ENCODE results near the gene RTN4IP1.
"Not testable (repeated sequence)": the region's sequence is repeated elsewhere in the genome, so short reads cannot be mapped to it uniquely, and the experiment has no call there.

RTN4IP1 gene

DNA sequence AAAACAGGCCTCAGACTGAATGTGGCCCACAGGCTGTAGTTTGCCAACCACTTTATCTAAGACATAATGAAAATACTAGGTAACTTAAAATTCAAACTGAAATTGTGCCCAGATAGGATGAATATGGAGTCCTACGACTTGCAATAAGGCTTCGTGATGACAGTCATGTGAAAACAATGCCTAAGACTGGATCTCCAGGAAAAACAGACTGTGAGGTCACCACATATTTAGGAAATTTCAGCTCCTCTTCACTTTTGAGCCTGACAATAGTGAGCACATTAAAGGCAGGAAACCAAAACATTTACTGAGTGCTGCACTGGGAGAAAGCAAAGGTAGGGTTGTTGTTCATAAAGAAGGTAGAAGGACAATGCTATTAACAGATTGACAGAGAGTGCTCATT, 50.0 kb downstream of the RTN4IP1 start:
- no peak for DNase-seq (ENCODE audit: low read depth)

GRCh38 chr6:106574741-106575458, 54.4 kb downstream of the RTN4IP1 start:
- no peak for DNase-seq (ENCODE audit: low read depth)

- DNase-seq (ENCODE audit: low read depth): no peak
Observed at GRCh38 chr6:106572875-106573585, 56.3 kb downstream of the RTN4IP1 start.

DNA sequence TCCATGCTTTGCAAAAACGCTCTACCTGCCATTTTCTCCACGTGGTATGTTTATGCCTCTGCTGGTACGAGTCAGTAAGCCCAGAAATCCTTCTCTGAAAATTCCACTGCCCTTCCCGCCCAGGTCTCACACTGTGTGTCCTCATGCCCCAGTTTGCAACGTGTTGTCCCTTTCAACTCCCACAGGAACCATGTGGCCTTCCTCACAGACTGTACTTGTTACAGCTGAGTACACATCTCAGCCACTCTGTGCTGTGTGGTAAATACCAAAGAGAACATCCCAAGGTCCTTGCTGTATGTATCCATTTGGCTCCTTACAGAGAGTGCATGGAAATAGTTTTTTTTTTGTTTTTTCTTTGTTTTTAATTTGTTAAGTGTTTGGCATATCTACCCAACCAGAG, 56.9 kb downstream of the RTN4IP1 start:
- DNase-seq (ENCODE audit: low read depth): no peak

- DNase-seq (ENCODE audit: low read depth): no peak
Observed at GRCh38 chr6:106569428-106569827, 59.9 kb downstream of the RTN4IP1 start.

DNA sequence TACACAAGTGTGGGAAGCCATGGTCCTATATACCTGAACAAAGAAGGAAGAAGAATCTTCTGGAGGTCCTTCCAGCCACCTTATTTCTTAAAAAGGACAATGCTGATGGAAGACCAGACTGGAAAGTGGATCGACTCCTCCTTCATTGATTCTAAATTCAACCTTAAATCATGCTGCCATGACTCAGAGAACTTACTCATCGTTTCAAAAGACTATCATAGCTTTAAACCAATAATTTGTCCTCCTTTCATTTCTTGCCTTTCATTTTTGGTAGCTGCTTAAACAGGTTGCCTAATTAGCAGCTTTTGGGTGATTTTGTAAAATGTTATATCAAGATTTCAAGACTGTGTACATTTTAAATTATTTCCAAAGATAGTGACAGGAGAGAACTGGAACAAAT, 60.8 kb downstream of the RTN4IP1 start:
- DNase-seq (ENCODE audit: low read depth): no peak

DNA sequence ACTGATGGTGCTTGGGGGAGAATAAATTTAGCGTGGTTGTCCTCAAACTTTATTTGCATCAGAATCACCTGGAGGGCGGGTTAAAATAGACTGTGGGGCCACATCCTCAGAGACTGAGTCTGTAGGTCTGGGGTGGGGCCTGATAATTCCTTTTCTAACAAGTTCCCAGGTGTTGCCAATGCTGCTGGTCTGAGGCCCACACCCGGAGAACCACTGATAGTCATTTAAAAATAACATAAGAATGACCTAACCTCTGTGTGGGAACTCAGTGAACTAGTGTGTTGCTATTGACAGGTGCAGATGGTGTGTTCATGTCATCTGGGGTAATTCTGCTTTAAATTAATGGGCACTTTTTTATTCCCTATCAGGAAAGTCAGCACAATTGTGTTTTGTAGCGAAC, 64.8 kb downstream of the RTN4IP1 start:
- no peak for DNase-seq (ENCODE audit: low read depth)

DNA sequence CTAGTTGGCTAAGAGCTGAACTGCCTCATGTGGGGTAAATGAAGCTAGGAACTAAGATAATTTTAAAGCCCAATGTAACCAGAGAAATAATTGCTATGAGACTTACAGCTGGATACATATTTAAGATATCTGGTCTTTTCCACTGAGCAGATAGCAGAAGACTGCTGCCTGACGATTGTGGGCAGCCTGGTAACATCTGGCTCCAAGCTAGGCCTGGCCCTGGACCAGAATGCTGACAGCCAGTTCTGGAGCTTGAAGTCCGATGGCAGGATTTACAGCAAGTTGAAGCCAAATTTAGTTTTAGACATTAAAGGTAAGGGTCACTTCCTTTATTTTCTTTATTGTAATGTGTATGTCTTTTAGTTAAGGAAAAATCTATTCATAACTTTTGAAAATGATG, 65.7 kb downstream of the RTN4IP1 start:
- DNase-seq (ENCODE audit: low read depth): no peak

- DNase-seq (ENCODE audit: low read depth): no peak
Observed at GRCh38 chr6:106561686-106562405, 67.5 kb downstream of the RTN4IP1 start.

DNA sequence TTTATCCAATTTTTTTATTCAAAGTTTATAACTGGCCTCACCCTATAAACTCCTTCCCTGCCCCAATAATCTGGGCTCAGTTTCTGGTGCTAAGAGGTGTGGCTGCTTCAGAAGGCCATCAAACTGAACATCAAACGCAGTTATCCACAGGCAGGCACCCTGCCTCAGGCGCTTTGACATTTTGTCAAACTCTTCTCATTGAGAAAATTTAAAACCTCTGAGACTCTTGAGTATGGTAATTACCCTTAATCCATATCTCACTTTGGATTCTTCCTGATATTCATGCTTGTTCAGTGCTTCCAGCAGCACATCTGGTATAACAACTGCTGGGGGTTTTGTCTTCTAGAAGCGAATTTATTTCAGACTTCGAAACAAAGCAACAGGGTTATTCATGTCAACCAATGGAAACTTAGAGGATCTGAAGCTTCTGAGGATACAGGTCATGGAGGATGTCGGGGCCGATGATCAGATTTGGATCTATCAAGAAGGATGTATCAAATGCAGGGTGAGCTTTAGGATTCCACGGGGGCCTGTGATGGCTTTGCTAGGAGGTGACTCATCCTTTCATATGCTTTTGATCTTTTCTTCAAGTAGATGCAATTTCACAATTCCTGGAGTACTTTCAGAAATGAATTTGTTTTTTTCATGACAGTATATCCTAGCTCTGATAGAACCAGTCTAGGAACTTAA, 68.2 kb downstream of the RTN4IP1 start:
- DNase-seq (ENCODE audit: low read depth): peak; percentile 37

DNA sequence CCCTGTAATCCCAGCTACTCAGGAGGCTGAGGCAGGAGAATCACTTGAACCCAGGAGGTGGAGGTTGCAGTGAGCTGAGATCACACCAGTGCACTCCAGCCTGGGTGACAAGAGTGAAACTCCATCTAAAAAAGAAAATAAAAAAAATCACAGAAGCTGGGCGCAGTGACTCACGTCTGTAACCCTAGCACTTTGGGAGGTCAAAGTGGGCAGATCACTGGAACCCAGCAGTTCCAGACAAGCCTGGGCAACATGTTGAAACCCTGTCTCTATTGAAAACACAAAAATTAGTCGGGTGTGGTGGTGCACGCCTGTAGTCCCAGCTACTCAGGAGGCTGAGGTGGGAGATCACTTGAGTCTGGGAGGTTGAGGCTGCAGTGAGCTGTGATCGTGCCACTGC, 69.6 kb downstream of the RTN4IP1 start:
- not testable (repeated sequence) for DNase-seq (ENCODE audit: low read depth)

DNA sequence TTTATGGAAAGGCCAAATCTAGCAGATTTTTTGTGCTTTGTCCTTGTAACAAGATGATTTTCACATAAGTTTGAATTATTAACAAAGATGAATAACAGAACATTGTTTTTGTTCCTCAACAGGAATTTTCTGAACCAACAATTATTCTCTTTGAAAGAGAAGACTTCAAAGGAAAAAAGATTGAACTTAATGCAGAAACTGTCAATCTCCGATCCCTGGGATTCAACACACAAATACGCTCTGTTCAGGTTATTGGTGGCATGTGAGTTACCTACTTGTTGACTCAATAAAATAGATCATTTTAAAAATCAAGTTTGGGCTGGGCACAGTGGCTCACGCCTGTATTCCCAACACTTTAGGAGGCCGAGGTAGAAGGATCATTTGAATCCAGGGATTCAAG, 70.9 kb downstream of the RTN4IP1 start:
- DNase-seq (ENCODE audit: low read depth): no peak

DNA sequence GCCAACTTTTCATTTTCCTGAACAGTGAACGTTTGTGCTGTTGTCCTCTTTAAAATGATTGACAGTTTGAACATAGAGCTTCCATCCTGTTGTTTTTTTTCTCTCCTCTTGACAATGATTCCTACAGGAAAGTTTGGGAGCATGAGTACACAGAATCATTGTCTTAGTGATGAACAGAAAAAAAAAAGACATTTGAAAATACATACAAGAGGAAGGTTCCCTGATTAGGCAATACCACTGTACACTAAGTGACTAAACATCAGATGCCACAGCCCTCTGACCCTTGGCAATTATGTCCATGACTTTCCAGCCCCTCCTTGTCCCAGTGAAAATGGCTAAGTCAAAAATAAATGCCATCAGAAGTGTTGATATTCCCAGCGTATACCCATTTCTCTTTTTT, 71.5 kb downstream of the RTN4IP1 start:
- DNase-seq (ENCODE audit: low read depth): no peak

- DNase-seq (ENCODE audit: low read depth): no peak
Observed at GRCh38 chr6:106556368-106556960, 72.8 kb downstream of the RTN4IP1 start.

GRCh38 chr6:106555767-106556166, 73.5 kb downstream of the RTN4IP1 start:
- no peak for DNase-seq (ENCODE audit: low read depth)

- no peak for DNase-seq (ENCODE audit: low read depth)
Observed at GRCh38 chr6:106553440-106553839, 75.9 kb downstream of the RTN4IP1 start.

- no peak for DNase-seq (ENCODE audit: low read depth)
Observed at GRCh38 chr6:106551155-106551554, 78.1 kb downstream of the RTN4IP1 start.

GRCh38 chr6:106549521-106549920, 79.8 kb downstream of the RTN4IP1 start:
- no peak for DNase-seq (ENCODE audit: low read depth)

DNA sequence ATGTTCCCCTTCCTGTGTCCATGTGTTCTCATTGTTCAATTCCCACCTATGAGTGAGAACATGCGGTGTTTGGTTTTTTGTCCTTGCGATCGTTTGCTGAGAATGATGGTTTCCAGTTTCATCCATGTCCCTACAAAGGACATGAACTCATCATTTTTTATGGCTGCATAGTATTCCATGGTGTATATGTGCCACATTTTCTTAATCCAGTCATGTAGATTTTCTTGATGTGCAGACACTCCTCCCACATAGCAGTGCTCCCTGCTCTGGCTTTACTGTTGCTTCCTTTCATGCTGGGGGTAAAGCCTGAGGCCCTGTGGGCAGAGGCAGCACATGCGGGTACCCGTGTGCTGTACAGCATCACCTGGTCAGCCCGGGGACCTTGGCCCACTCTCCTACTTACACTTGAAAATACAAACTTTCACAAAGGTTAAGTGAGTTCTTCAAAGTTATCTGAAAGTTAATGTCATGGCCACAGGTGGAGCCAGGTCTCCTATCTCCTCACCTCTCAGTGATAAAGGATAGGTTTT, 80.3 kb downstream of the RTN4IP1 start:
- not testable (repeated sequence) for DNase-seq (ENCODE audit: low read depth)

DNA sequence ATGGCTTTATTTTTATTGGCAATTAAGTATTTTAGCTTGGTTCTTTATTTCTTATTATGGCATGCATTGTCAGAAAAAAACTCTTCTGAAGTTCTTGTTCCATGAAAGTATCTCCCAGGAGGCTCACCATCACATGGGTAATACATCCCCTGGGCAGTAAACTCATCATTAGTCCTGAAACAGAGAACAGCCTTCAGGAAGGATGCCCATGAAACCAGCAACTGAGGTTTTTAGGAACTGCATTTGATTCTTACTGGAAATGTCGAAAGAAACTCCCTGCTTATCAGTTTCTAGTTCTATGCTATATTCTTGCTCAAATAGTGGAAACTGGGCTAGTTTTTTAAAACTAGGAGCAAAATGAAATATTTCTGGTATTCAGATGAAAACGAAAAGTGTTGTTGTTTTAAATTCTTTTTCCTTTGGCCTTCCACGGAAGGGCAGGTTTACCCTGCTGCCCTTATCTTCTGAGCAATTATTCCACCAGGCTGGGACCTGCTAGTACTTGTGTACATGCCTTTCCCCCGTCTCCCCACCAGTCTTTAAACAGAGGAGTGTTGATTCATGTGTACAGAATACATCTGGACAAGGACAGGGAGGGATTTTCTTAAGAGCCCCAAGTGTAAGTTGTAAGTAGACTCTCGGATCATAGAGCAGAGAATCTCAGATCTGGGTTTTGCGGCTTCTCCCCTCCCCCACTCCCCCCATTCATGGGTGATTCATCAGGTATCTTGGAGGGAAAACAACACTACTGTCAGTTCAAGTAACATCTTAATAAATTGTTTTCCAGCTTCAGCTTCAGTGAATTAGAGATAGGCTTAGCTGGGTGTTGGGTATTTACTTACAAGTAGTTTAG, 81.5 kb downstream of the RTN4IP1 start:
- DNase-seq (ENCODE audit: low read depth): peak; percentile 87
